Adrenal gland (tissue), 12 donors: ENCODE results near the gene ZSWIM4. TPM values are rescaled to one million over a fixed set of nuclear protein-coding genes. Genes with fewer than 3 reads are reported as not detected.

ENCODE experiments used
- DNase-seq, 7 donors: peaks; one replicate each; pipeline ENCODE4 v3.0.0-alpha.2; 2019 to 2020
- H3K27ac ChIP-seq, 5 donors: fragments of 200-600 bp; sonication (generic) in 4 of 5; 1 replicate in 3 of 5; 2 replicates in 2 of 5; pipeline versions ENCODE4 v1.5.1 to v1.8.0; 2016 to 2020; ENCODE audit warnings: mild to moderate bottlenecking in 1 of 5
- H3K27me3 ChIP-seq: fragments of 200-600 bp; 2 replicates; pipeline ENCODE4 v1.8.0; 2021
- H3K36me3 ChIP-seq, 2 donors: fragments of 200-600 bp; replicated peaks in 1 of 2; 1 replicate in 1 of 2; 2 replicates in 1 of 2; pipeline versions ENCODE4 v1.5.1 to v1.8.0; 2018 to 2022
- H3K4me1 ChIP-seq, 2 donors: fragments of 200-600 bp; replicated peaks in 1 of 2; 1 replicate in 1 of 2; 2 replicates in 1 of 2; pipeline versions ENCODE4 v1.5.1 to v1.8.0; 2018 to 2021
- H3K4me3 ChIP-seq, 4 donors: fragments of 200-600 bp; sonication (generic) in 3 of 4; one replicate each; pipeline ENCODE4 v1.5.1; 2016 to 2018
- H3K9me3 ChIP-seq, 3 donors: fragments of 200-600 bp; sonication (generic) in 1 of 3; replicated peaks in 1 of 3; 1 replicate in 2 of 3; 2 replicates in 1 of 3; pipeline versions ENCODE4 v1.5.1 to v1.8.0; 2016 to 2021
- CTCF ChIP-seq, 6 experiments: fragments of 450-650 bp in 4 of 6; fragments of 200-600 bp in 2 of 6; sonication (generic) in 1 of 6; IDR thresholded peaks; 1 replicate in 5 of 6; 2 replicates in 1 of 6; pipeline versions ENCODE4 v1.5.1 to v1.8.0; 2016 to 2021; ENCODE audit warnings: antibody characterized with exemption in 6 of 6, mild to moderate bottlenecking in 2 of 6, moderate library complexity in 1 of 6
- POLR2A ChIP-seq, 2 donors: fragments of 450-650 bp; IDR thresholded peaks; one replicate each; pipeline ENCODE4 v1.6.1; 2017; ENCODE audit warnings: antibody characterized with exemption in 2 of 2, mild to moderate bottlenecking in 2 of 2, moderate library complexity in 1 of 2
- WGBS, 4 donors: extraction: QIAGEN DNeasy Blood & Tissue Kit in 2 of 4; methylation state at CpG; one replicate each; pipeline versions ENCODE4 v1.1.5 to v1.1.7; 2013 to 2017; 5-methylcytosine and 5-hydroxymethylcytosine counted together
- intact Hi-C, 2 donors: fragments of 100-400 bp; cut with DNase I; formaldehyde crosslinking; loops; one replicate each; pipeline versions ENCODE4 v1.14.1 to v1.15.0; 2022 to 2023
- polyA plus RNA-seq, 3 donors: library from polyadenylated mRNA; stranded (reverse); fragments of 200-250 nt in 2 of 3; fragments of 350-450 nt in 1 of 3; fragmentation: Illumina TruSeq in 1 of 3; extraction: RNeasy Lipid Tissue Mini Kit (QIAGEN cat#74804) in 1 of 3; gene quantifications; one replicate each; pipeline ENCODE4 v1.2.3, GENCODE V29; 2013 to 2014
- total RNA-seq, 9 donors: library from RNA; depleted of rRNA in 4 of 9; stranded (reverse); fragments of >200 nt in 4 of 9; fragments of 120-200 nt in 1 of 9; fragmentation: NEBNext Ultra II Directional in 1 of 9; extraction: Animal tissue kit (Norgen Biotek cat#: 25700) in 1 of 9; gene quantifications; one replicate each; pipeline versions ENCODE4 v1.1.0 to v1.2.4, GENCODE V29; 2013 to 2023
- donor health status: healthy with polysubstance abuse.
- donor health status: Bipolar disorder and iron deficiency.
- donor health status: DM: yes; HTN: yes; CAD: no.
- donor health status: DM: no; HTN: no; CAD: no.
- donor health status: DM: no; HTN: no; CAD: no.
- donor health status: DM: yes; HTN: yes; CAD: no.

The ZSWIM4 gene
- total and polyA plus RNA-seq, 12 donors = 1.3 to 15.4 (median 9.1) TPM

- intact Hi-C loops = no loop called here
- WGBS, 4 donors = 86 to 96% (median 89%) methylated on average over 8 of the region's 8 CpGs
- H3K9me3 ChIP-seq = no peaks in the 10 kb centered on the region
- no peak overlapping the region for H3K4me3 ChIP-seq
- H3K27ac ChIP-seq = no peak overlapping the region
- no peak for TF ChIP-seq CTCF (IDR thresholded peaks at IDR 0.05)
- TF ChIP-seq POLR2A (IDR thresholded peaks at IDR 0.05) = no peak
- no peaks in the 10 kb centered on the region for H3K27me3 ChIP-seq
- peaks cover 0 to 69% of the 10 kb centered on the region in 2 donors for H3K36me3 ChIP-seq
- DNase-seq = no peak
- peaks cover 0 to 12% of the 10 kb centered on the region in 2 donors for H3K4me1 ChIP-seq
Measured at GRCh38 chr19:13761423-13761822, 33.8 kb upstream of the ZSWIM4 start.

- no peak for DNase-seq
- TF ChIP-seq CTCF (IDR thresholded peaks at IDR 0.05) (no peak), POLR2A (IDR thresholded peaks at IDR 0.05) (no peak)
- H3K27ac ChIP-seq = no peak overlapping the region
- peaks cover 0 to 56% of the 10 kb centered on the region in 2 donors for H3K36me3 ChIP-seq
- intact Hi-C loops = no loop called here
- H3K27me3 ChIP-seq = no peaks in the 10 kb centered on the region
- no peak overlapping the region for H3K4me3 ChIP-seq
- 87 to 95% (median 89%) methylated on average over 21 to 42 of the region's 42 CpGs for WGBS, 4 donors
- H3K4me1 ChIP-seq = peaks cover 0 to 12% of the 10 kb centered on the region in 2 donors
- H3K9me3 ChIP-seq = no peaks in the 10 kb centered on the region
Measured at GRCh38 chr19:13762635-13763235, 32.5 kb upstream of the ZSWIM4 start.

GRCh38 chr19:13763265-13763664, 32.0 kb upstream of the ZSWIM4 start:
- Histone ChIP-seq H3K27ac (no peak overlapping the region), H3K9me3 (no peaks in the 10 kb centered on the region), H3K27me3 (no peaks in the 10 kb centered on the region), H3K36me3 (peaks cover 0 to 53% of the 10 kb centered on the region in 2 donors), H3K4me1 (peaks cover 0 to 12% of the 10 kb centered on the region in 2 donors), H3K4me3 (no peak overlapping the region)
- intact Hi-C loops = no loop called here
- WGBS, 4 donors = 86 to 95% (median 87%) methylated on average over 3 of the region's 3 CpGs
- TF ChIP-seq POLR2A (IDR thresholded peaks at IDR 0.05) (no peak), CTCF (IDR thresholded peaks at IDR 0.05) (no peak)
- DNase-seq = no peak

GRCh38 chr19:13764101-13764807, 31.0 kb upstream of the ZSWIM4 start, which contains the start of gene MRI1:
Gene MRI1, plus strand, starts transcription at chr19:13764522. Its CDS starts 67 bp downstream, at chr19:13764589.
- H3K36me3 ChIP-seq = peaks cover 0 to 53% of the 10 kb centered on the region in 2 donors
- 1 to 92% (median 33%) methylated on average over 12 to 48 of the region's 67 CpGs for WGBS, 4 donors
- no peak for TF ChIP-seq CTCF (IDR thresholded peaks at IDR 0.05)
- peak in 1 of 2 donors; percentile 57 for TF ChIP-seq POLR2A (IDR thresholded peaks at IDR 0.05)
- H3K9me3 ChIP-seq = no peaks in the 10 kb centered on the region
- peak; percentile 75 to 88 (median 81) for DNase-seq
- intact Hi-C loops = no loop called here
- H3K27ac ChIP-seq = peak within 1 kb of the TSS in 4 of 5 donors; percentile 36 to 82 (median 56)
- peaks cover 0 to 12% of the 10 kb centered on the region in 2 donors for H3K4me1 ChIP-seq
- H3K4me3 ChIP-seq = peak within 1 kb of the TSS in 2 of 4 donors; percentile 31 to 85
- no peaks in the 10 kb centered on the region for H3K27me3 ChIP-seq
